Measurements from ENCODE around the gene IFNB1.

DNA sequence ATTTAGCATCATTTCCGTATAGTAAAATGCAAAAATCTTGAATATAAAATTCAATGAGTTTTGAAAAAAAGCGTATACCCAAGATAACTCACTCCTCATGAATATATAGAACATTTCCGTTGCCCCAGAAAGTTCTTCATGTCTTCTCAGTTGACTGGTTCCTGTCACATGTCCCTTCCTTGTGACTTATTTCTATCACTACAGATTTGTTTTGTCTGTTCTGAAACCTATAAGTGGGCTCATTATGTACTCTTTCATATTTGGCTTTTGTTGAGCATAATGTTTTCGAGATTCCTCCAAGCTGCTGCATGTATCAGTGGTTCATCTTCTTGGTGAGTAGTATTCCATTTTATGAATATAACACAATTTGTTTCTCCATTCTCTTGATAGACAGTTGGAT lies 35.3 kb downstream of the IFNB1 start:
- TF ChIP-seq POLR2A (IDR thresholded peaks at IDR 0.05; ENCODE audit: low read depth) (no peak), CTCF (IDR thresholded peaks at IDR 0.05) (no peak), POLR2AphosphoS5 (IDR thresholded peaks at IDR 0.05) (no peak), EP300 (IDR thresholded peaks at IDR 0.05) (no peak)

Data from esophagus muscularis mucosa (tissue), 4 donors.